Measurements from ENCODE around the gene COL6A1.

Gene COL6A1

DNA sequence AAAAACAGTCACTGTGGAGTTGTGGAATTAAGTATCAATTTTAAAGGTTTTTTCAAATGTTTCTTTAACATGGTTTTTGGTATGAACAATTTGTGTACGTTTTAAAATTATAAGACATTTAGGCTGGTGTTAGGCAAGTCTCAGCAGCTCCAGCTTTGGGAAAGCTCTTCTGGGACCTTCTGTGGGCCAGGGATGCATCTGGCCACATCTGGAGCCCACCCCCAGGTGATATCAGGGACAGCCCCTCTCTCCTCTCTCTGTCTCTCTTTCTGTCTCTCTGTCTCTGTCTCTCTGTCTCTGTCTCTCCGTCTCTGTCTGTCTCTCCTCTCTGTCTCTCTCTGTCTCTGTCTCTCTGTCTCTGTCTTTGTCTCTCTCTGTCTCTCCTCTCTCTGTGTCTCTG, 1.3 kb upstream of the COL6A1 start:
- Histone ChIP-seq H3K9ac (ENCODE audit: low read length) (no peak overlapping the region), H3K27me3 (ENCODE audit: control insufficient read depth, insufficient read depth, low read length) (peaks cover 28% of the 10 kb centered on the region), H3K36me3 (ENCODE audit: control insufficient read depth, low read depth, low read length) (peaks cover 9% of the 10 kb centered on the region), H3K4me1 (ENCODE audit: control insufficient read depth, low read depth, low read length) (peaks cover 3% of the 10 kb centered on the region), H3K9me3 (ENCODE audit: control insufficient read depth, low read depth, low read length) (no peaks in the 10 kb centered on the region), H3K27ac (ENCODE audit: low read length) (no peak overlapping the region), H3K4me3 (ENCODE audit: low read length) (no peak overlapping the region)

DNA sequence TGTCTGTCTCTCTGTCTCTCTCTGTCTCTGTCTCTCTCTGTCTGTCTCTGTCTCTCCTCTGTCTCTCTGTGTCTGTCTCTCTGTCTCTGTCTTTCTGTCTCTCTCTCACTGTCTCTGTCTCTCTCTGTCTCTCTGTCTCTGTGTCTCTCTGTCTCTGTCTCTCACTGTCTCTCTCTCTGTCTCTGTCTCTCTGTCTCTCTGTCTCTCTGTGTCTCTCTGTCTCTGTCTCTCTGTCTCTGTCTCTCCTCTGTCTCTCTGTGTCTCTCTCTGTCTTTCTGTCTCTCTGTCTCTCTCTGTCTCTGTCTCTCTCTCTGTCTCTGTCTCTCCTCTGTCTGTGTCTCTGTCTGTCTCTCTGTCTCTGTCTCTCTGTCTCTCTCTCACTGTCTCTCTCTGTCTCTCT, 873 bp upstream of the COL6A1 start:
- Histone ChIP-seq H3K9ac (ENCODE audit: low read length) (no peak overlapping the region), H3K27me3 (ENCODE audit: control insufficient read depth, insufficient read depth, low read length) (peaks cover 25% of the 10 kb centered on the region), H3K4me1 (ENCODE audit: control insufficient read depth, low read depth, low read length) (peaks cover 3% of the 10 kb centered on the region), H3K27ac (ENCODE audit: low read length) (no peak overlapping the region), H3K4me3 (ENCODE audit: low read length) (peak overlapping the region; percentile 52), H3K9me3 (ENCODE audit: control insufficient read depth, low read depth, low read length) (no peaks in the 10 kb centered on the region), H3K36me3 (ENCODE audit: control insufficient read depth, low read depth, low read length) (peaks cover 14% of the 10 kb centered on the region)

DNA sequence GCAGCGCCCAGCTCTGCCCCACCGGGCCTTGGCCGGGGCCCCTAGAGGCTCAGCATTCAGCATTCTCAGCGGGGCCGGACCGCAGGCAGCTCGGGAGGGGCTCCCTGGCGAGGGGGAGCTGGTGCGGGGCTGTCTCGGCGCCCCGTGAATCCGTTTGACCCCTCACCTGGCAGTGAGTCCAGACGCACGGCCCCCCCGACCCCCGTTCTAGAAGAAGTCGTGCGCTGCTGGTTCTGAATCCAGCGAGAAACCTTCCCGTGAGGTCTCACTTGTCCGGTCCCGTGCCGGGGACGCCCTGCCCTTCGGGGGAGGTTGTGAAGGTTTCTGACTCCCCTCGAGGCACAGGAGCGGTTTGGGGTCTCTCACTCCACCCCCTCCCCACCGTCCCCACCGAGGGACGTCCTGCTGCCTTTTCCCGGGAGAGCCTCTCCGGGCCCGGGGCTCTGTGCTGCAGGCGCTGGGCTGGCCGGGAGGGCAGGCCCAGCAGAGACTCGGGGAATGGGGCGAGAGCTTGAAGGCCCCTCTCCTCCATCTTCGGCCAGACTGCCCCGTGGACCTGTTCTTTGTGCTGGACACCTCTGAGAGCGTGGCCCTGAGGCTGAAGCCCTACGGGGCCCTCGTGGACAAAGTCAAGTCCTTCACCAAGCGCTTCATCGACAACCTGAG, 655 bp downstream of the COL6A1 start:
- Histone ChIP-seq H3K4me1 (ENCODE audit: control insufficient read depth, low read depth, low read length) (peaks cover 3% of the 10 kb centered on the region), H3K9ac (ENCODE audit: low read length) (peak overlapping the region; percentile 56), H3K27ac (ENCODE audit: low read length) (no peak overlapping the region), H3K4me3 (ENCODE audit: low read length) (peak overlapping the region; percentile 64), H3K27me3 (ENCODE audit: control insufficient read depth, insufficient read depth, low read length) (peaks cover 22% of the 10 kb centered on the region), H3K9me3 (ENCODE audit: control insufficient read depth, low read depth, low read length) (no peaks in the 10 kb centered on the region), H3K36me3 (ENCODE audit: control insufficient read depth, low read depth, low read length) (peaks cover 16% of the 10 kb centered on the region)

DNA sequence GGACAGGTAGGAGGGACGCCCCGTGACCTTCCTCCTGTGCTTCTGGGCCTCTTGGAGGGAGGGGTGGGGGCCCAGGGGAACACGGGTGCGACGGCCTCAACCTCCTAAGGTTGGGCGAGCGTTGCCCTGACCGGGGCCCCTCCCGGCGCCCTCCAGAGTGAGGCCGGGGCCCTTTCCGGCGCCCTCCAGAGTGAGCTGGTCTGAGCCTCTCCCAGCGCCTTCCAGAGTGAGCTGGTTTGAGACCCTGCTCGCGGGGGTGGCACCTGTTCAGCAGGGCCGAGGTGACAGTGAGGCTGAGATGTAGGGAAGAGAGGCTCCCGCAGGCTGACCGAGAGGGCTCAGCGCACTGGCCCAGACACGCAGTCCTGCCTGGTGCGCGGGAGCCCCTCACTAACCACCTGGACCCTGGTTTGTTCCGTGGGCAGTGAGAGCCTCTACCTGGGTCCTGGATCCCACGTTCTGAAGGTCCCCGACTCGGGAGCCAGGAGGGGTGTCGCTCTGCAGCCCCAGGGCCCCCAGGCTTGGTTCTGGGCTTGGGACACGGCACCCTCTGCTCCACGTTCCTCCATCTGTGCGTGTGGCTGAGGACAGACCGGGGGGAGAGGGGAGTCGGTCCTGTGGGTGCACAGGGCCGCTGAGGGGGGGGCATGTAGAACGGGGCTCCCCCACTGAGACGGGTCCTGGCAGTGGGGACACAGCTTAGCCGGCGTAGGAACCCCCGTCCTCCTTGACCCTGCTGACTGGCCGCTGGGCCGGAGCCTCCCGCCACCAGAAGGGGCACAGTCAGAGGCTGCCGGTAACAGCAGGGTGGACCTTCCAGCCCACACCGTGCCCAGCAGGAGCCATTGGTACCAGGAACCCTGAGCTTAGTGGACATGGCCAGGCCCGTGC, 1.4 kb downstream of the COL6A1 start:
- no peak overlapping the region for H3K27ac ChIP-seq (ENCODE audit: low read length)
- no peak overlapping the region for H3K9ac ChIP-seq (ENCODE audit: low read length)
- peaks cover 22% of the 10 kb centered on the region for H3K27me3 ChIP-seq (ENCODE audit: control insufficient read depth, insufficient read depth, low read length)
- H3K9me3 ChIP-seq (ENCODE audit: control insufficient read depth, low read depth, low read length), result no peaks in the 10 kb centered on the region
- peak overlapping the region; percentile 64 for H3K4me3 ChIP-seq (ENCODE audit: low read length)
- peaks cover 16% of the 10 kb centered on the region for H3K36me3 ChIP-seq (ENCODE audit: control insufficient read depth, low read depth, low read length)
- H3K4me1 ChIP-seq (ENCODE audit: control insufficient read depth, low read depth, low read length), result peaks cover 3% of the 10 kb centered on the region

DNA sequence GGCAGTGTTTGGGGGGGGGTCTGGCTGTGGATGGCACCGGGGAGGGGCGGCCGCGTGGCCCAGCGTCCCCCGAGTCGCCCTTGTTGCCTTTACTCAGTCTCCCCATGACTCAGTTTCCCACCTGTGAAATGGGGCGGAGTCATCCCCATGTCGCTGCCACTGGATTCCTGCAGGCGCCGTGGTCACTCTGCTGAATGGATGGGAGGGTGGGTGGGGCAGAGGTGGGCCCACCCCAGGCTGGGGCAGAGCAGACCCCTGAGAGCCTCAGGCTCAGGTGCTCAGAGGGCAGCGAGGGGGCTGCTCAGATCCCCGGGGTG, 2.0 kb downstream of the COL6A1 start:
- Histone ChIP-seq H3K27ac (ENCODE audit: low read length) (no peak overlapping the region), H3K4me3 (ENCODE audit: low read length) (no peak overlapping the region), H3K4me1 (ENCODE audit: control insufficient read depth, low read depth, low read length) (peaks cover 3% of the 10 kb centered on the region), H3K9ac (ENCODE audit: low read length) (no peak overlapping the region), H3K9me3 (ENCODE audit: control insufficient read depth, low read depth, low read length) (no peaks in the 10 kb centered on the region), H3K27me3 (ENCODE audit: control insufficient read depth, insufficient read depth, low read length) (peaks cover 22% of the 10 kb centered on the region), H3K36me3 (ENCODE audit: control insufficient read depth, low read depth, low read length) (peaks cover 16% of the 10 kb centered on the region)

DNA sequence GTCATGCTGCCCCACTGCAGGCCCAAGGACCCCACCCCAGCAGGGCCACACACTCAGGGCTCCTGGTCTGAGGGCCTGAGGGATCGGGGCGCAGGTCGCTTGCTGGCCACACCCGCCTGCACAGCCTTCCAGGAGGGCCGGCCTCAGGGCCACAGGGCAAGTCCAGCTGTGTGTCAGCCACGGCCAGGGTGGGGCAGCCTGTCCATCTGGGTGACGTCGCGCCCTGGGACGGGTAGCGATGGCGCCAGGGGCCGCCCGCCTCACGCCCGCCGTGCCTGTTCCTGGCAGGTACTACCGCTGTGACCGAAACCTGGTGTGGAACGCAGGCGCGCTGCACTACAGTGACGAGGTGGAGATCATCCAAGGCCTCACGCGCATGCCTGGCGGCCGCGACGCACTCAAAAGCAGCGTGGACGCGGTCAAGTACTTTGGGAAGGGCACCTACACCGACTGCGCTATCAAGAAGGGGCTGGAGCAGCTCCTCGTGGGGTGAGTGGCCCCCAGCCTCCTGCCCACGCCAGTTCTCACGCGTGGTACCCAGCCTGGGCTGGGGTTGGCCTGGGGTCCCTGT, 2.5 kb downstream of the COL6A1 start:
- Histone ChIP-seq H3K9ac (ENCODE audit: low read length) (no peak overlapping the region), H3K27me3 (ENCODE audit: control insufficient read depth, insufficient read depth, low read length) (peaks cover 22% of the 10 kb centered on the region), H3K4me1 (ENCODE audit: control insufficient read depth, low read depth, low read length) (peaks cover 3% of the 10 kb centered on the region), H3K36me3 (ENCODE audit: control insufficient read depth, low read depth, low read length) (peaks cover 19% of the 10 kb centered on the region), H3K9me3 (ENCODE audit: control insufficient read depth, low read depth, low read length) (no peaks in the 10 kb centered on the region), H3K4me3 (ENCODE audit: low read length) (no peak overlapping the region), H3K27ac (ENCODE audit: low read length) (no peak overlapping the region)

DNA sequence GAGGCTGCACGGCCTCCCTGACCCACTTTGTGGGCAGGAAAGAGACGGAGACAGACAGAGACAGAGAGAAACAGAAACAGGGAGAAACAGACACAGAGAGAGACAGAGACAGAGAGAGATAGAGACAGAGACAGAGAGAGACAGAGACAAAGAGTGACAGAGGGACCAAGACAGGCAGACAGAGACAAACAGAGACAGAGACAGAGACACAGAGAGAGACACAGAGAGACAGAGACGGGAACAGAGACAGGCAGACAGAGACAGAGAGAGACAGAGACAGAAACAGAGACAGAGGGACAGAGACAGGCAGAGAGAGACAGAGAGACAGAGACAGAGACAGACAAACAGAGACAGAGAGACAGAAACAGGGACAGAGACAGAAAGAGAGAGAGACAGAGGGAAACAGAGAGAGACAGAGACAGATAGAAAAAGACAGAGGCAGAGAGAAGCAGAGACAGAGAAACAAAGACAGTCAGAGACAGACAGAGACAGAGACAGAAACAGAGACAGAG, 3.1 kb downstream of the COL6A1 start:
- Histone ChIP-seq H3K36me3 (ENCODE audit: control insufficient read depth, low read depth, low read length) (peaks cover 19% of the 10 kb centered on the region), H3K4me3 (ENCODE audit: low read length) (no peak overlapping the region), H3K27ac (ENCODE audit: low read length) (no peak overlapping the region)

DNA sequence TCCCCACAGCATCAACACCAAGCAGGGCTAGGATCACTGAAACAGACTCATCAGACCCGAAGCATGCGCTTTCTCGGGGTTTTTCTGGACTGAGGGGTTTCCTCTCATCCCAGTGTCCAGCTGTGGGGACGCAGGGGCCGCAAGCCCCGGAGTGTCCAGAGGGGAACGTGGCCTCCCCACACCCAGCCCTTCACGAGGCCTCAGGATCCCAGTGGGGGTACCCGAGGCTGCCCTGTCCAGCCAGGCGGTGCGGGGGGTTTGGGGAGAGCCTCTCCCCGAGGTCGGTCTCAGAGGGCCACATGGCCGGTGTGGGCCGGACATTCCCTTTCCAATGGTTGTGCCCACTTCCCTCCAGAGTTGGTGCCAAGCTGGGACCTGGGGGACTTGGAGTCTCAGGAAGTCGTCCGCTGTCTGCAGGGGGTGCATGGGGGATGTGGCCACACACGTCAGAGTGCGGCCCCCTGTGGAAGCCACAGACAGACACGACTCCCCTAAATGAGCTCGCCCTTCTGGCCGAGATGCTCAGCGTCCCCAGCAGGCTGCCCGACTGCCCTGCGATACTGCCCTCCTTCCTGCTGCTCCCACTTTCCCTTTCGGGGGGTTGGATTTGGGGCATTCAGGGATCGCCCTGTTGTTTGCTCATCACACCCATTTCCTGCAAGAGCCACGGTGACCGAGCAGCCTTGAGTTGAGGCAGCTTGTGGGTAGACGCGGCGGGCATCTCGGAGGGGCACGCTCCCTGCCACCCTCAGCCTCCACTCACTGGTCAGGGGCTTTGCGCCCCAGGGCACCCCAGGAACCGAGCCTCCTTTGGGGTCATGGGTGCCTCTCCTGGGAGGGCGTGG, 4.1 kb downstream of the COL6A1 start:
- Histone ChIP-seq H3K27ac (ENCODE audit: low read length) (no peak overlapping the region), H3K36me3 (ENCODE audit: control insufficient read depth, low read depth, low read length) (peaks cover 19% of the 10 kb centered on the region), H3K4me1 (ENCODE audit: control insufficient read depth, low read depth, low read length) (peaks cover 3% of the 10 kb centered on the region), H3K9me3 (ENCODE audit: control insufficient read depth, low read depth, low read length) (no peaks in the 10 kb centered on the region), H3K4me3 (ENCODE audit: low read length) (no peak overlapping the region), H3K27me3 (ENCODE audit: control insufficient read depth, insufficient read depth, low read length) (peaks cover 16% of the 10 kb centered on the region), H3K9ac (ENCODE audit: low read length) (no peak overlapping the region)

More for the DNA sequence above, 3.1 kb downstream of the COL6A1 start:
- Histone ChIP-seq H3K4me1 (ENCODE audit: control insufficient read depth, low read depth, low read length) (peaks cover 3% of the 10 kb centered on the region), H3K9me3 (ENCODE audit: control insufficient read depth, low read depth, low read length) (no peaks in the 10 kb centered on the region), H3K27me3 (ENCODE audit: control insufficient read depth, insufficient read depth, low read length) (peaks cover 22% of the 10 kb centered on the region), H3K9ac (ENCODE audit: low read length) (no peak overlapping the region)

DNA sequence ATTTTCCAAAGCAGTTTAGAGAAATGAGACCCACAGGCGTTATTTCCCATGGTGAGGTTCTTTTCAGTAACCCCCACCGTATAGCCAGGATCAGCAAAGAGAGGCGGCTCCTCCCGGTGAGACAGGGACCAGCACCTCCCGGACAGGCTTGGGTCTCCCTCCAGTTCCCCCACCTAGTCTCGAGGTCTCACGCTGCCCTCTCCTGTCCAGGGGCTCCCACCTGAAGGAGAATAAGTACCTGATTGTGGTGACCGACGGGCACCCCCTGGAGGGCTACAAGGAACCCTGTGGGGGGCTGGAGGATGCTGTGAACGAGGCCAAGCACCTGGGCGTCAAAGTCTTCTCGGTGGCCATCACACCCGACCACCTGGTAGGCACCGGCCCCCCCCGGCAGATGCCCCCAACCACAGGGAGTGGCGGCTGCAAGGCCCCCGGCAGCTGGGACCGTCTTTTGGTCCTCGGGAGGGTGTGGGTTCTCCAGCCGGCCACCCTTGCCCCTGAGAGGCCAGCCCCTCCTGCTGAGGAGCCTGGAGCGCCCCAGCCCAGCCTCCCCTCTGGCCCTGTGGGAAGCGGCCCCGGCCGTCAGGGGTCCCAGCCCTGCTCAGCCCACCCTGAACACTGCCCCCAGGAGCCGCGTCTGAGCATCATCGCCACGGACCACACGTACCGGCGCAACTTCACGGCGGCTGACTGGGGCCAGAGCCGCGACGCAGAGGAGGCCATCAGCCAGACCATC, 4.9 kb downstream of the COL6A1 start:
- Histone ChIP-seq H3K27me3 (ENCODE audit: control insufficient read depth, insufficient read depth, low read length) (peaks cover 13% of the 10 kb centered on the region), H3K27ac (ENCODE audit: low read length) (no peak overlapping the region), H3K9me3 (ENCODE audit: control insufficient read depth, low read depth, low read length) (no peaks in the 10 kb centered on the region), H3K4me3 (ENCODE audit: low read length) (no peak overlapping the region), H3K36me3 (ENCODE audit: control insufficient read depth, low read depth, low read length) (peaks cover 19% of the 10 kb centered on the region), H3K9ac (ENCODE audit: low read length) (no peak overlapping the region), H3K4me1 (ENCODE audit: control insufficient read depth, low read depth, low read length) (no peaks in the 10 kb centered on the region)

DNA sequence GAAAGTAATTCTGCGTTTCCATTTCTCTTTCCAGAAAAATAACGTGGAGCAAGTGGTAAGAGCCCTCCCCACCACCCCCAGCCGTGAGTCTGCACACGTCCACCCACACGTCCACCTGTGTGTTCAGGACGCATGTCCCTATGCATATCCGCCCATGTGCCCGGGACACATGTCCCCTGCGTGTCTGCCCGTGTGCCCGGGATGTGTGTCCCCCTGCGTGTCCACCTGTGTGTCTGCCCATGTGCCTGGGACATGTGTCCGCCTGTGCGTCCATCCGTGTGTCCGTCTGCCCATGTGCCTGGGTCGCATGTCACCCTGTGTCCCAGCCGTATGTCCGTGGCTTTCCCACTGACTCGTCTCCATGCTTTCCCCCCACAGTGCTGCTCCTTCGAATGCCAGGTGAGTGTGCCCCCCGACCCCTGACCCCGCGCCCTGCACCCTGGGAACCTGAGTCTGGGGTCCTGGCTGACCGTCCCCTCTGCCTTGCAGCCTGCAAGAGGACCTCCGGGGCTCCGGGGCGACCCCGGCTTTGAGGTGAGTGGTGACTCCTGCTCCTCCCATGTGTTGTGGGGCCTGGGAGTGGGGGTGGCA, 5.6 kb downstream of the COL6A1 start:
- no peaks in the 10 kb centered on the region for H3K4me1 ChIP-seq (ENCODE audit: control insufficient read depth, low read depth, low read length)
- no peak overlapping the region for H3K27ac ChIP-seq (ENCODE audit: low read length)
- H3K9me3 ChIP-seq (ENCODE audit: control insufficient read depth, low read depth, low read length), result no peaks in the 10 kb centered on the region
- H3K36me3 ChIP-seq (ENCODE audit: control insufficient read depth, low read depth, low read length), result peaks cover 20% of the 10 kb centered on the region
- H3K4me3 ChIP-seq (ENCODE audit: low read length), result no peak overlapping the region
- no peak overlapping the region for H3K9ac ChIP-seq (ENCODE audit: low read length)
- H3K27me3 ChIP-seq (ENCODE audit: control insufficient read depth, insufficient read depth, low read length), result peaks cover 10% of the 10 kb centered on the region
